ENCODE results near the gene TOR1A. TPM values are rescaled to one million over a fixed set of nuclear protein-coding genes. Genes with fewer than 3 reads are reported as not detected.

TOR1A gene
- total RNA-seq, 1 donor from 2014 or later = 12.9 TPM

- no peaks in the 10 kb centered on the region for H3K27me3 ChIP-seq (ENCODE audit: low read depth)
- intact Hi-C loops (cut with micrococcal nuclease) = no loop called here
- H3K9me3 ChIP-seq (replicated peaks) = no peaks in the 10 kb centered on the region
- H3K27ac ChIP-seq (replicated peaks) = no peak overlapping the region
- no peak for DNase-seq
- H3K4me1 ChIP-seq = peaks cover 6% of the 10 kb centered on the region
- no peak for TF ChIP-seq CTCF (IDR thresholded peaks at IDR 0.05; ENCODE audit: borderline replicate concordance)
- H3K36me3 ChIP-seq = peaks cover 67% of the 10 kb centered on the region
- no peak overlapping the region for H3K4me3 ChIP-seq
Observed at GRCh38 chr9:129864991-129865647, 41.2 kb upstream of the TOR1A start.

GRCh38 chr9:129863059-129863690, 39.2 kb upstream of the TOR1A start:
- Histone ChIP-seq H3K4me1 (no peaks in the 10 kb centered on the region), H3K4me3 (no peak overlapping the region), H3K27ac (replicated peaks) (no peak overlapping the region), H3K36me3 (peaks cover 71% of the 10 kb centered on the region), H3K9me3 (replicated peaks) (no peaks in the 10 kb centered on the region), H3K27me3 (ENCODE audit: low read depth) (no peaks in the 10 kb centered on the region)
- no peak for TF ChIP-seq CTCF (IDR thresholded peaks at IDR 0.05; ENCODE audit: borderline replicate concordance)
- intact Hi-C loops (cut with micrococcal nuclease) = no loop called here
- no peak for DNase-seq

GRCh38 chr9:129861447-129861827, 37.5 kb upstream of the TOR1A start:
- H3K9me3 ChIP-seq (replicated peaks) = no peaks in the 10 kb centered on the region
- no peaks in the 10 kb centered on the region for H3K27me3 ChIP-seq (ENCODE audit: low read depth)
- H3K4me1 ChIP-seq = no peaks in the 10 kb centered on the region
- intact Hi-C loops (cut with micrococcal nuclease) = no loop called here
- no peak overlapping the region for H3K4me3 ChIP-seq
- no peak overlapping the region for H3K27ac ChIP-seq (replicated peaks)
- TF ChIP-seq CTCF (IDR thresholded peaks at IDR 0.05; ENCODE audit: borderline replicate concordance) = no peak
- peaks cover 82% of the 10 kb centered on the region for H3K36me3 ChIP-seq
- no peak for DNase-seq

GRCh38 chr9:129860653-129861446, 36.9 kb upstream of the TOR1A start:
- no peak for DNase-seq
- no peak for TF ChIP-seq CTCF (IDR thresholded peaks at IDR 0.05; ENCODE audit: borderline replicate concordance)
- intact Hi-C loops (cut with micrococcal nuclease) = no loop called here
- no peak overlapping the region for H3K4me3 ChIP-seq
- H3K36me3 ChIP-seq = peaks cover 82% of the 10 kb centered on the region
- no peaks in the 10 kb centered on the region for H3K9me3 ChIP-seq (replicated peaks)
- H3K27me3 ChIP-seq (ENCODE audit: low read depth) = no peaks in the 10 kb centered on the region
- H3K4me1 ChIP-seq = no peaks in the 10 kb centered on the region
- no peak overlapping the region for H3K27ac ChIP-seq (replicated peaks)

- Histone ChIP-seq H3K4me1 (no peaks in the 10 kb centered on the region), H3K27me3 (ENCODE audit: low read depth) (no peaks in the 10 kb centered on the region), H3K9me3 (replicated peaks) (no peaks in the 10 kb centered on the region), H3K4me3 (no peak overlapping the region), H3K36me3 (peaks cover 82% of the 10 kb centered on the region), H3K27ac (replicated peaks) (no peak overlapping the region)
- intact Hi-C loops (cut with micrococcal nuclease) = no loop called here
- no peak for DNase-seq
- no peak for TF ChIP-seq CTCF (IDR thresholded peaks at IDR 0.05; ENCODE audit: borderline replicate concordance)
Observed at GRCh38 chr9:129858167-129858962, 34.4 kb upstream of the TOR1A start.
